HCT116 (cell line): ENCODE data around the gene KRTAP12-3. TPM values are rescaled to one million over a fixed set of nuclear protein-coding genes. Genes with fewer than 3 reads are reported as not detected.
"Not testable (repeated sequence)": the region's sequence is repeated elsewhere in the genome, so short reads cannot be mapped to it uniquely, and the experiment has no call there.

Experiments used
- ATAC-seq: fragments of 200-7000 bp; cut with Tn5 transposase; 2 replicates; pipeline ENCODE4 v1.9.1; 2020; ENCODE audit warnings: mild to moderate bottlenecking, moderate library complexity
- BruUV-seq: library from RNA; stranded (reverse); fragments of 400-500 nt; replicated peaks from 2 replicates; lab custom pipeline; 2021; lab: Mats Ljungman, UMichigan
- CTCF ChIA-PET: fragments of 300-600 bp; sonication (Branson Sonifier 250); formaldehyde crosslinking; loops from one replicate; lab custom pipeline; 2021; ENCODE audit warnings: antibody characterized with exemption; lab: Charles Lee
- POLR2A ChIA-PET: fragments of 300-600, 350-600 bp; sonication (Branson Sonifier 250); formaldehyde crosslinking; loops from one replicate; lab custom pipeline; 2021; ENCODE audit warnings: antibody characterized with exemption; lab: Charles Lee
- RAD21 ChIA-PET, 2 experiments: fragments of 300-600 bp; sonication (Branson Sonifier 250); formaldehyde crosslinking; loops; one replicate each; lab custom pipeline; 2023; ENCODE audit warnings: low total read pairs in 2 of 2; ENCODE audit not compliant: uncharacterized antibody in 2 of 2, unreplicated experiment in 2 of 2, low non-redundant PET in 1 of 2; lab: Charles Lee
- DNase-seq: peaks from one replicate; pipeline ENCODE4 v3.0.0-alpha.2; 2010; ENCODE audit warnings: low read depth, low spot score
- H2AFZ ChIP-seq: fragments of 200-600 bp; shearing (Covaris generic), sonication (generic); 2 replicates; pipeline ENCODE4 v1.6.1; 2017; ENCODE audit warnings: low read depth, mixed run types, mixed read lengths, antibody characterized with exemption, low read length; ENCODE audit not compliant: poor library complexity, severe bottlenecking
- H3K27ac ChIP-seq: 2 replicates; pipeline ENCODE4 v1.5.1; 2012; ENCODE audit warnings: low read depth, low read length
- H3K27me3 ChIP-seq: fragments of 200-600 bp; sonication (generic); 2 replicates; pipeline ENCODE4 v1.6.1; 2016; ENCODE audit warnings: mixed run types, low read length, mixed read lengths; ENCODE audit not compliant: insufficient read depth
- H3K36me3 ChIP-seq, 2 experiments: fragments of 200-500 bp in 1 of 2; fragments of 200-600 bp in 1 of 2; sonication (Bioruptor generic) in 1 of 2; sonication (generic) in 1 of 2; 2 replicates each; pipeline versions ENCODE4 v1.5.1 to v1.6.1; 2014 to 2016; ENCODE audit warnings: low read length in 2 of 2, inconsistent platforms in 1 of 2, mixed read lengths in 1 of 2, mixed run types in 1 of 2; ENCODE audit not compliant: insufficient read depth in 2 of 2, control insufficient read depth in 1 of 2
- H3K4me1 ChIP-seq, 2 experiments: fragments of 200-600 bp in 1 of 2; sonication (generic) in 1 of 2; 2 replicates each; pipeline versions ENCODE4 v1.5.1 to v1.6.1; 2012 to 2017; ENCODE audit warnings: low read length in 2 of 2, inconsistent platforms in 1 of 2, mild to moderate bottlenecking in 1 of 2, mixed read lengths in 1 of 2, mixed run types in 1 of 2, moderate library complexity in 1 of 2; ENCODE audit not compliant: insufficient read depth in 2 of 2, control insufficient read depth in 1 of 2
- H3K4me2 ChIP-seq: fragments of 200-600 bp; sonication (generic); 2 replicates; pipeline ENCODE4 v1.6.1; 2017; ENCODE audit warnings: mixed run types, low read length, mixed read lengths
- H3K4me3 ChIP-seq, 2 experiments: fragments of 200-600 bp in 1 of 2; sonication (generic) in 1 of 2; replicated peaks in 1 of 2; 2 replicates each; pipeline ENCODE4 v1.5.1; 2011 to 2016; ENCODE audit warnings: low read length in 2 of 2, control low read depth in 1 of 2, low read depth in 1 of 2, mild to moderate bottlenecking in 1 of 2, mixed read lengths in 1 of 2, mixed run types in 1 of 2
- H3K79me2 ChIP-seq: fragments of 200-600 bp; sonication (generic); 2 replicates; pipeline ENCODE4 v1.6.1; 2017; ENCODE audit warnings: mild to moderate bottlenecking, mixed run types, low read length, moderate library complexity, mixed read lengths; ENCODE audit not compliant: insufficient read depth
- H3K9ac ChIP-seq: fragments of 200-600 bp; sonication (generic); 2 replicates; pipeline ENCODE4 v1.6.1; 2016; ENCODE audit warnings: low read length, mixed read lengths
- H3K9me2 ChIP-seq: fragments of 200-600 bp; sonication (generic), shearing (Covaris generic); 2 replicates; pipeline ENCODE4 v1.6.1; 2017; ENCODE audit warnings: mixed run types, mild to moderate bottlenecking, moderate library complexity; ENCODE audit not compliant: insufficient read depth
- H3K9me3 ChIP-seq, 2 experiments: fragments of 200-500 bp in 1 of 2; fragments of 200-600 bp in 1 of 2; sonication (Bioruptor generic) in 1 of 2; sonication (generic) in 1 of 2; 2 replicates each; pipeline ENCODE4 v1.6.1; 2014 to 2017; ENCODE audit warnings: low read length in 2 of 2, mixed read lengths in 2 of 2, inconsistent platforms in 1 of 2, low read depth in 1 of 2, mild to moderate bottlenecking in 1 of 2, mixed run types in 1 of 2, moderate library complexity in 1 of 2; ENCODE audit not compliant: control insufficient read depth in 1 of 2, insufficient read depth in 1 of 2
- H4K20me1 ChIP-seq: fragments of 200-600 bp; sonication (generic), shearing (Covaris generic); 2 replicates; pipeline ENCODE4 v1.6.1; 2017; ENCODE audit warnings: mixed run types, mild to moderate bottlenecking, moderate library complexity; ENCODE audit not compliant: insufficient read depth
- CTCF ChIP-seq, 3 experiments: fragments of 200-600 bp in 1 of 3; sonication (generic) in 1 of 3; IDR thresholded peaks in 2 of 3; conservative IDR thresholded peaks in 1 of 3; 2 replicates each; pipeline ENCODE4 v1.5.1; 2012 to 2017; ENCODE audit warnings: low read depth in 2 of 3, low read length in 2 of 3, antibody characterized with exemption in 1 of 3, borderline replicate concordance in 1 of 3, control low read depth in 1 of 3, mild to moderate bottlenecking in 1 of 3, mixed read lengths in 1 of 3, mixed run types in 1 of 3, moderate library complexity in 1 of 3; ENCODE audit not compliant: insufficient read depth in 1 of 3
- EZH2 ChIP-seq: fragments of 200-600 bp; sonication (generic); IDR thresholded peaks from 2 replicates; pipeline ENCODE4 v1.6.1; 2017; ENCODE audit warnings: antibody characterized with exemption, mixed run types
- JUND ChIP-seq: IDR thresholded peaks from 2 replicates; pipeline ENCODE4 v1.6.1; 2012
- POLR2AphosphoS5 ChIP-seq: IDR thresholded peaks from 2 replicates; pipeline ENCODE4 v1.6.1; 2011; ENCODE audit warnings: mild to moderate bottlenecking, low read depth, low read length, moderate library complexity
- RAD21 ChIP-seq: IDR thresholded peaks from 2 replicates; pipeline ENCODE4 v1.6.1; 2012; ENCODE audit warnings: low read depth, mild to moderate bottlenecking
- SIN3A ChIP-seq: IDR thresholded peaks from 2 replicates; pipeline ENCODE4 v1.6.1; 2012; ENCODE audit warnings: low read depth
- SRF ChIP-seq: IDR thresholded peaks from 2 replicates; pipeline ENCODE4 v1.6.1; 2012; ENCODE audit warnings: low read depth
- TCF7L2 ChIP-seq: IDR thresholded peaks from 2 replicates; pipeline ENCODE4 v1.7.0; 2011; ENCODE audit warnings: borderline replicate concordance, inconsistent platforms; ENCODE audit not compliant: insufficient read depth, insufficient read length; ENCODE audit errors: extremely low read depth
- YY1 ChIP-seq: IDR thresholded peaks from 2 replicates; pipeline ENCODE4 v1.6.1; 2011; ENCODE audit warnings: low read length, low read depth, moderate library complexity, mild to moderate bottlenecking; ENCODE audit not compliant: insufficient replicate concordance; ENCODE audit errors: extremely low read depth
- ZBTB33 ChIP-seq: IDR thresholded peaks from 2 replicates; pipeline ENCODE4 v1.6.1; 2011; ENCODE audit warnings: mild to moderate bottlenecking, low read length, moderate library complexity; ENCODE audit not compliant: insufficient replicate concordance; ENCODE audit errors: extremely low read depth
- ZFX ChIP-seq: fragments of 450-650 bp; IDR thresholded peaks from 2 replicates; pipeline ENCODE4 v1.6.1; 2017
- intact Hi-C: fragments of 100-400 bp; cut with micrococcal nuclease; formaldehyde crosslinking; loops from 2 replicates; pipeline ENCODE4 v1.10.0; 2022
- total RNA-seq: library from RNA; stranded (reverse); gene quantifications from one replicate; pipeline ENCODE4 v1.2.1, GENCODE V29; 2021; ENCODE audit not compliant: unreplicated experiment

Gene KRTAP12-3
- total RNA-seq, 1 experiment from 2014 or later = not detected

- POLR2A ChIA-PET, H3K79me2 ChIP-seq, intact Hi-C loops, BruUV-seq, H2AFZ ChIP-seq, RAD21 ChIA-PET, H3K4me2 ChIP-seq, H3K36me3 ChIP-seq, H3K27me3 ChIP-seq, H3K9ac ChIP-seq, ATAC-seq, CTCF ChIA-PET, H3K27ac ChIP-seq, H3K4me1 ChIP-seq, H4K20me1 ChIP-seq, H3K9me2 ChIP-seq, DNase-seq, H3K4me3 ChIP-seq: not testable (repeated sequence)
- H3K9me3 ChIP-seq = peaks cover 4 to 14% of the 10 kb centered on the region in 2 experiments; a peak in 2 of 4 replicates
Observed at GRCh38 chr21:44689740-44690139, 32.0 kb downstream of the KRTAP12-3 start.

GRCh38 chr21:44691686-44692085, 34.0 kb downstream of the KRTAP12-3 start:
- Histone ChIP-seq H3K9me2 (no peaks in the 10 kb centered on the region), H3K4me2 (no peak overlapping the region), H3K4me1 (no peaks in the 10 kb centered on the region), H3K4me3 (no peak overlapping the region), H3K27me3 (no peaks in the 10 kb centered on the region), H3K9ac (no peak overlapping the region), H3K9me3 (peaks cover 4 to 14% of the 10 kb centered on the region in 2 experiments; a peak in 2 of 4 replicates), H3K79me2 (no peaks in the 10 kb centered on the region), H4K20me1 (no peaks in the 10 kb centered on the region), H3K36me3 (no peaks in the 10 kb centered on the region), H2AFZ (no peak overlapping the region), H3K27ac (no peak overlapping the region)
- ATAC-seq (no peak), DNase-seq (no peak)
- intact Hi-C loops = no loop called here
- CTCF ChIA-PET = no interaction called here
- POLR2A ChIA-PET = no interaction called here
- TF ChIP-seq SIN3A (no peak), POLR2AphosphoS5 (no peak), ZBTB33 (no peak), EZH2 (no peak), RAD21 (no peak), SRF (no peak), YY1 (no peak), TCF7L2 (no peak), JUND (no peak), ZFX (no peak), CTCF (IDR thresholded peaks at IDR 0.05 in 2 of 3, conservative IDR thresholded peaks at IDR 0.05 in 1 of 3; ENCODE audit: borderline replicate concordance in 1 of 3, insufficient read depth in 1 of 3, low read depth in 2 of 3, low read length in 2 of 3) (no peak)
- BruUV-seq = no TSS peak
- RAD21 ChIA-PET = no interaction called here
